Measurements from ENCODE around the gene GPR65.

Gene GPR65, protein sequence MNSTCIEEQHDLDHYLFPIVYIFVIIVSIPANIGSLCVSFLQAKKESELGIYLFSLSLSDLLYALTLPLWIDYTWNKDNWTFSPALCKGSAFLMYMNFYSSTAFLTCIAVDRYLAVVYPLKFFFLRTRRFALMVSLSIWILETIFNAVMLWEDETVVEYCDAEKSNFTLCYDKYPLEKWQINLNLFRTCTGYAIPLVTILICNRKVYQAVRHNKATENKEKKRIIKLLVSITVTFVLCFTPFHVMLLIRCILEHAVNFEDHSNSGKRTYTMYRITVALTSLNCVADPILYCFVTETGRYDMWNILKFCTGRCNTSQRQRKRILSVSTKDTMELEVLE

DNA sequence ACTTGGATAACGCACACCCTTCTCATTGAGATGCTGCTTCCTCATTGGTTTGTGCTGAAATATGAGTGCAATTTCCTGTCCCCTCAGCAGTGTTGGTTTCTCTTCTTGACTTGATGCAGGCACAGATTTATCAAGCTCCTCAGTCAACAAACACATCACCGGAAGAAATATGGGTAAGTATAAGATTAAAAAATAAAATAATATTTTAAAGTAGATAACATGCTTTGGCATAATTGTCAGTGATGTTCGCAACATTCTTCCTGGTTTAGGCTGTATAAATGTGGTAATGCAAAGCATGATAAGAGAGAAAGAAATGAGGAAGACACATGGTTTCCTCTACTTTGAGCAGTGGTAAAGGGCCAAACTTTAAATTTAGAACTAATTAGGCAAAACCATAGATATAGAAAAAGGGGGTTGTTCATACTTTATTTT is at the start of gene GPR65:
GPR65 (plus strand) TSS at position 86 of the 432 bp plus-strand sequence. CDS start 5,713 bp downstream, outside the sequence.
- no peak for DNase-seq (ENCODE audit: low read depth in 4 of 4, low spot score in 1 of 4)

DNA sequence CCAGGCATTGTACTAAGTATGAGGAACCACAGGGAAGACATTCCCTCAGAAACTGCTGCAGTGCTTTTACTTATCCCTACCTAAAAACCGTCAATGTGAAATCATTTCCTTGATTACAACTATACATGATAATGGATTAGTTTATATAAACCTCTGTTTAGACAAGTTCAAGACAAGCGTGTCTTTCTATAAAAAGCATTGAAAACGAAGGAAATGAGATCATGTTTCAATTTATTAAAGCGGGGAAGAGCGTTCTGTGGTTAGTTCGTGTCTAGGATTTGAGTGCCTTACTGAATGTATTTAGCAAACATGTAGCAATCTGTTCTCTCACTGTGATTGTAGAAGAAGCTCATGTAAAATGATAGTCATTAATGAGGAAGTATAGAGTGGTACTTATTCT is 49.4 kb upstream of the GPR65 start:
- DNase-seq (ENCODE audit: low read depth in 4 of 4, low spot score in 1 of 4): no peak

DNA sequence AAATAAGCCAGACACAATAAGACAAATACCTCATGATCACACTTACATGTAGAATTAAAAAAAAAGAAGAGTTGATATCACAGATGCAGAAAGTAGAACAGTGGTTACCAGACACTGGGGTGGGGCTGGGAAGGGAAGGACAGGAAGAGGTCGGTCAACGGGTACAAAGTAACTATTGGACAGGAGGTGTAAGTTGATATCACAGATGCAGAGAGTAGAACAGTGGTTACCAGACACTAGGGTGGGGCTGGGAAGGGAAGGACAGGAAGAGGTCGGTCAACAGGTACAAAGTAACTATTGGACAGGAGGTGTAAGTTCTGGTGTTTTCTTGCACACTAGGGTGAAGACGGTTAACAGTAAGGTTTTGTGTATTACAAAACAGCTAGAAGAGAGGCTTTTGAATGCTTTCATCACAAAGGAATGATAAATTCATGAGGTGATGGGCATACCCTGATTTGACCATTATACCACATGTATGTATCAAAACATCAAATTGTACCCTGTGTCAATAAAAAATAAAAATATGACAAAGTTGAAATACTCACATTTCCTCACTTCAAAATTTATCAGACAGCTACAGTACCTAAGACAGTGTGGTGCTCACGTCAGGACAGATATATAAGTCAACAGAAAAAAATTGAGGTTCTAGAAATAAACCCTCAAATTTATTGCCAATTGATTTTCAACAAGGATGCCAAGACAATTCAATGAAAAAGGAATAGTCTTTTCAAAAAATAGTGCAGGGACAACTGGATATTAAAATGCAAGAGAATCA is 44.7 kb upstream of the GPR65 start:
- no peak for DNase-seq (ENCODE audit: low read depth in 4 of 4, low spot score in 1 of 4)

DNA sequence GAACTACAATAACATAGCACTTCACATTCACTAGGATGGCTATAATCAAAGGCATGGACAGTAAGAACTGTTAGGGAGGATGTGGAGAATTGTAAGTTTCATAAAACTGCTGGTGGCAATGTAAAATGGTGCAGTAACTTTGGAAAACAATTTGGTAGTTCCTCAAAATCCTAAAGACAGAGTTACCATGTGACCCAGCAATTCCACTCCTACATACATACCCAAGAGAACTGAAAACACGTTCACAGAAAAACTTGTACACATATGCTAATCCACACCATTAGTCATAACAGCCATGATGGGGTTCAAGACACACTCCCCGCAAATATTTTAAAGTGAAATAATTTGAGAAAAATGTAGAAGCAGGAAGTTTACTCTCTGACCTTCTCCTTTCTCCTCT is 43.7 kb upstream of the GPR65 start:
- DNase-seq (ENCODE audit: low read depth in 4 of 4, low spot score in 1 of 4): no peak

DNA sequence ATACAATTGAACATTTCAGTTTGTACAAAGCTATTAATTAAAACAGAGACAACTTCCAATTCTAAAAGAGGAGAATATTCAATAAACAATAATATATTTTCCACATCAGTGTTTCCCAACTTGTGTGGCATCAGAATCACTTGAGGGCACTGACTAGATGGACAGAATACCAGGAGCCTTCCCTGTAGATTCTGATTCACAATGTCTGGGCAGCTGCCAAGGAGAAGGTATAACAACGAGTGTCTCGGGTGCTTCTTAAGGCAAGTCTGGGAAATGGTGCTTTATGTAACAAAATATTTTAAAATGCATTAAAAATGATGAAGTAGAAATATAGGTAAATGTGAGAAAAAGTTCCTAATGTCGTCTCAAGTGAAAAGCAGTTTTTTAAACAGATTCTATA is 38.1 kb upstream of the GPR65 start:
- DNase-seq (ENCODE audit: low read depth in 4 of 4, low spot score in 1 of 4): no peak

DNA sequence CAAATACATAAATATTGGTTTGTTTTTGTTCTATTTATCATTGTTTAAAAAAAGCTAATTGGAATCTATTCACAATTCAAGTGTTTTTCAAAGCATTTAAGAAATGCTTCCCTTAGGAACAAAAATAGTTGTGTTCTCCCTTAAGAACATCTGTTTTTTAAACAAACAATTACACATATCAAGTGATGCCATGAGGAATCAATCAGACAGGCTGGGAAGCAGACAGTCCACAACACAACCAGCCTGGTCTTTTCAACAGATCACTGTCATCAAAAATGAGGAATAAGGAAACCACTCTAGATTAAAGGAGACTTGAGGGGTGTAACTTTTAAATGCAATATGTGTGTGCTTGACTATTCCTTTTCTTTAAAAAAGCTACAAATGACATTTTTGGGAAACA is 37.4 kb upstream of the GPR65 start:
- DNase-seq (ENCODE audit: low read depth in 4 of 4, low spot score in 1 of 4): no peak

DNA sequence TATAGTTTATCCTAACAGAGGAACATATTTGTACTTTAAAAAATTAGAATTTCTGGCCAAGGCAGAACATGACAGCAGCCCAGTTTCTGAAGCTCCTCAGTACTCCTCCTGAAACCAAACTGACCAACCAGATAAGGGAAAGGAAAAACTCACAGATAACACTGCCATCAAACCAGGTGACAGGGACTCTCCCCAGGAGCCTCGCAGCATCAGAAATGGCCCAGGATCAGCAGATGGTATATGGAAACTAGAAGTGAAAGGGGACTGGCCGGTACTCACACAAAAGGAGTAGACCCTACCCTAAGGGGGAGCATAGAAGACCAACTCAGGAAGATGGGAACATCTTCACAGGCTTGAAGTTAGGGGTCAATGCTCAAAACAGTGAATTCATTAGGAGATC is 33.9 kb upstream of the GPR65 start:
- no peak for DNase-seq (ENCODE audit: low read depth in 4 of 4, low spot score in 1 of 4)

DNA sequence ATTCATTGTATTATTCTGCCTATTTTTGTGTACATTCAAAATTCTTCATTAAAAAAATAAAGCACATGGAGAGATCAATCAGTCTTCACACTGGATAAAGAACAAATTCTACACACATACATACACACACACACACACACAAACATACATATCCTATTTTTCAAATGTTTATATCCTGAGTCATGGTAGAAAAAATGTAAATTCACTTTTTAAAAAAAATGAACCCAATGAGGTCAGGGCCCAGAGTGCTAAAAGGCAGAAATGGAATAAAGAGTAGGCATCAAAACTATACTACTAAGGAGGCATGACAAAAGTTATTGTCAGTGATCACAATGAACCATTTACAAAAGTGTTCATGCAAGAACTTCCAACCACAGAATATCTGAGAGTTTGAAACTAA is 29.3 kb upstream of the GPR65 start:
- DNase-seq (ENCODE audit: low read depth in 4 of 4, low spot score in 1 of 4): no peak

DNA sequence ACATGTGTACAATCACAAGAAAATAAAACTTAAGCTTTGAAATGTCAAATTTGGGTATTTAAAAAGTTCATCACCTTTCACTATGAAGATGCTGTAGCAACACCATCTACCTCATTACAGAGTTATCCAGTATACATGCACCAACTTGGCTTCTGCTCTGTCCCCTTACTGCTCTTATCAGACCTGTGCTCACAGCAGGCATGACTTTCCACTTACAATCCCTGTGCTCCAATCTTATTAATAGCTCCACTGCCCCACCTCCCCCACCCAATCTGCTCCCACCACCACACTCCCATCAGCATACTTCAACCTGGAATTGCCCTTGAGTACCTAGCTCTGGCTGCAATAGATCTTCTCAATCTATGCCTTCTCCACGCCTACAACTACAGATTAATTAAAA is 25.2 kb upstream of the GPR65 start:
- DNase-seq (ENCODE audit: low read depth in 4 of 4, low spot score in 1 of 4): no peak

DNA sequence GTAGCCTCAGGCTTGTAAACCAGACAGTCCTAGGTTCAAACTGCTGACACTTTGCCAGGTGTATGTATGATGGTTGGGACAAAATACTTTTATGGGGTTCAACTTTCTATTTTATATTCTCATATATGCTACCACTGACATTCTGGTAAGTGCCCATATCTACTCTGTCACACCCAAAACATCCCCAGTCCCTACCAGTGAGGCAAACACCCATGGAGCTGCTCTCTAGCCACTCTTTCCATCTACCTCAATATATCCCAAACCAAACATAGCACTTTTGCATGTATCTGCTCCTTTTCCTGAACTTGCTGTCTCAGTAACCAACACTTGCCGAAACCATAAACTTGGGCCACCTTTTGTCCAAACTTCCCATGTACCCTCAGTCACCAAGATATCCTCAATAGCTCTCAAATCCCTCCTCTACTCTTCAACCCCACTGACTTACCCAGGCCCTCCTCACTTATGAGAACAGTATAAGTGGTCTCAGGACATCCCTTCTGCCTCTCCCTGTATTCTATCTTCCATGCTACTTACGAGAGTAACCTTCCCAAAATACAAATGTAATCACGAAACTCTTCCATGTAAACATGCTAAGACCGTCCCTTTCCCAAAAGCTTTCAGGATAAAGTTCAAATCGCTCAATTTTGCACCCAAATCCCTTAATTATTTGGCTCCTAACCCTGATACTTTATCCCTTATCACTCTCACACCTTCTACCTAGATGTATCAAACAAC is 15.5 kb upstream of the GPR65 start:
- no peak for DNase-seq (ENCODE audit: low read depth in 4 of 4, low spot score in 1 of 4)

DNA sequence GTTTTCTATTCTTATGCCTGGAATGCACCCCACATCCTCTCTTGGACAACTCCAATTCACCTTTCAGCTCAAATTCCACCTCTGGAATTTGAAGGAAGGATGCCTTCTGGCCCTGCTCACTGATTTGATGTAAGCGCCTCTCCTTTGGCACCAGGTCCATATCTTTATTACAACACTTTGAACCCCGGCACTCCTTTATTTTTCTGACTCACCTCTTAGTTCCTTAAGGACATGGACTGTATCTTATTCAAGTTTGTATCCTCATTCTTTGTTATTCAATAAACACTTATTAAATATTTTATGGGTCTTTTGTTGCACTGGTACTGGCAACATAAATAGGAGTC is 15.0 kb upstream of the GPR65 start:
- no peak for DNase-seq (ENCODE audit: low read depth in 4 of 4, low spot score in 1 of 4)

DNA sequence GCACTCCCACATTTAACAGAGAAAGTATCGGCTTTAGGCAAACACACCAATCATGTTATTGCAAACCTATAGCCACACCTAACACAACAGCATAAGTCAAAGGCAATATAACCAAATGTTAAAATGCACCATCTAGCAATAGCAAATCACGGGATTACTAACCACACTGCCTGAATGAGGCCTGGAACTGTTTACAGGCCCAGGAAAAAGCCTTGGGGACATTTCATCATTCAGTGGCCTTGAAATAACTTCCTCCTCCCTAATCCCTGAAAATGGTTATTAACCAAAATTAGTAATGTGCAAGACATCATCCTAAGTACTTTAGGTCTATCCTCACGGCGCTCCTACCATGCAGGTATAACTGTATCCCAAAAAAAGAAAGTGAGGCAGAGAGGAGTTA is 14.3 kb upstream of the GPR65 start:
- DNase-seq (ENCODE audit: low read depth in 4 of 4, low spot score in 1 of 4): no peak

DNA sequence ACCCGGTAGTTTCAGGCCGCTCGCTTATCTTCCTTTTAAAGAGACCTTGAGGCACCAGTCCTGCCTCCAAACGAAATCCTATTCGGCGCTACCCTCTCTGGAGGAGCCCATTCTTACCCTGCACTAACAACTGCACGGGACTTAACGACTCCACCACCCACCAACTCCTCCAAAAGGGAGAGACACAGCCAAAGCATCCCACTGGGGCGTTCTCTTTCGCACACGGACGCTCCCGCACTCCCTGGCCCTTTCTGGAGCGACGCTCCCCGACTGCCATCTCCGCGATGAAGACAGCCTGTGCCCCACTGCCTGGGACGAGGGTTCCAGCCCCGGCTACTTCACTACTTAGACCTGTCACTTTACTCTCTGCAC is 12.6 kb upstream of the GPR65 start:
- no peak for DNase-seq (ENCODE audit: low read depth in 4 of 4, low spot score in 1 of 4)

DNA sequence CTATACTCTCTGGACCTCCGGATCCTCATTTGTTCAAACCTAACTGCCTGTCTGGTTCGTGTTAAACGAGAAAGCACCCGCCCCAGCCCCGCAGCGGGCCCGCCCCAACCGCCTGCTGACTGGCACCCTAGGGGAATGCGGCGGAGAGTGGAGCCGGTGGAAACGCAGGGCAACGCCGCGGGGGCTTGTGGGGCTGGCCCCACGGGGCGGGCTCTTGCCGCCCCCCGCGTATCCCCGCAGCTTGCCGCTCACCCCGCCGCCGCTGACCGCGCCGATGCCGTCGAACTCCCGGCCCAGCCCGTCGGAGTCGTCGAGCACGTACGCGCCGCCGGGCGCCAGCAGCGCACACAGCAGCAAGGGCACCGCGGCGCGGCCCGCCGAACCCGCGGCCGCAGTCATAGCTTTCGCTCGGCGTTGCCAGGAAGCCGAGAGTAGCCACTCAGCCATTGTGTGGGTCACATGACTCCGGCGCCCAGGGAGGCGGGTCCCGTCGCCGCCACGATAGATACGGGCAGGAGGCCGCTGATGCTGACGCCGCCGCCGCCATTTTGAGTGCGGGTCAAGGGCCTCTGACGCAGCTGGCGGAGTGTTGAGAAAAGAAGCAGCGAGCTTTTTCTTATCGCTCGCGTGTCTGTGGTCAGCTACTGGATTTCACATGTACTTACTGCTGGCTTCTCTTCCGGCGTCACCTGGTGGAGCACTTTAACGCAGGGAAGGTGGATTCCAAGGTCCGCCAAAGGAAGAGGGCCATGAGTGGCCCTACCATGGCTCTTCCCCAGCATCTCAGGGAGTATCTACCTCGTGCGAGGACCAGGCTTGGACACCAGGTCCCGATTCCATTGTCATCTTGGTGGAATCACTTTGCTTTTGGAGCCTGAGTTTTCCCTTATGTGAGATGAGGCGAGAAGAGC is 12.0 kb upstream of the GPR65 start, which contains the start of gene GALC:
GALC (minus strand) TSS at position 465 of the 911 bp plus-strand sequence; CDS start at position 447, 18 bp downstream.
- DNase-seq (ENCODE audit: low read depth in 4 of 4, low spot score in 1 of 4): peak; percentile 81 to 90 (median 86)

DNA sequence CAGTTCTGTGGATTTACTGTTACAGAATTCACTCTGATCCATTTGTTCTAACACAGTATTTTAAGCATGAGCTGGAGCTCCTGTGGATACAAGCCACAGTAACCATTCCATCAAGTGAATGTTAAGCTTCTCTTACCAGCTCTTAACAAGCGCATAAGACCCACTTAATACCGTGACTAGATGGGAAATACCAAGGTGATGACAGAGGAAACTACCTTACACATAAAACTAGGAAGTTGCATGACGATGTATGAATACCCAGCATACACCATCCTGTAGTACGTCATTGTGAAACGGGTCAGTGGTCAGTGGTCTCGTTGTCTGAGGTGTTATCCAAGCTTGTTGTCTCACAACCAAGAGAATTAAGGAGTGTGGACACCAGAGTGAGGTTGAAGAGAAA is 10.0 kb upstream of the GPR65 start:
- DNase-seq (ENCODE audit: low read depth in 4 of 4, low spot score in 1 of 4): no peak

DNA sequence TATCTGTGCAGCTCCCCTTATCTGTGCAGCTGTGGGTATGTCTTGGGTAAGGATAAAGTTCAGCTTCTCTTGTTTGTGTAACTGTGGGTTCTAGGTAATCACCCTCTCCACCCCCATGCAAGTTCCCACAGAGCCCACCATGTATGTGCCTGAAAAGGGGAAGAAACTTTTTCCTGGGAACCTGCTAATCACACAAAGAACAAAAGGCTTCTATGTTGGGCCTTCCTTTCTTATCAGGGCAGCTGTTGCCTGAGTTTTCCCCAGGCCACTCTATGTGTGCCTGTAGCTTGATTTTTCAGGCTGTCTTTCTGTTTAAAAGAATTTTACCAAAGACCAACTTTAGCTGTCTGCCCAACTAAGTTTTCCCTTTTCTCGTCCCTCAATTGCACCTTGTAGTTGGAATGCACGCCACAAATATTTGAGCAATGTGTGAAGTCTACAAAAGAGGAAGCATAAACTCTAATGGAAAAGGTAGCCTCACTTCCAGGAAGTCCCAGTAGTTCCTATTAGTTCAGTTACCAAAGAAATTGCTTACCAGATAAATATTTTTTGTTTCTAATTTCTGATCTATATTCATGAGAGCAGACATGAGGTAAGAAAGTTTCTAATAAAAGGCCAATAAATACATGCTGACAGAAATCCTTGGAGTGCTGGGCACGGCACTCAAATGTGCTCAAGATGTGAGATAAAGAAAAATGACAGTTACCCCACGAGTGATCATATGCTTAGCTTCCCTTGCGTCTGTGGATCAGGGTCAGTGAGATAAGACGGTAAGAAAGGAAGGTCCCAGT is 9.2 kb upstream of the GPR65 start:
- no peak for DNase-seq (ENCODE audit: low read depth in 4 of 4, low spot score in 1 of 4)

DNA sequence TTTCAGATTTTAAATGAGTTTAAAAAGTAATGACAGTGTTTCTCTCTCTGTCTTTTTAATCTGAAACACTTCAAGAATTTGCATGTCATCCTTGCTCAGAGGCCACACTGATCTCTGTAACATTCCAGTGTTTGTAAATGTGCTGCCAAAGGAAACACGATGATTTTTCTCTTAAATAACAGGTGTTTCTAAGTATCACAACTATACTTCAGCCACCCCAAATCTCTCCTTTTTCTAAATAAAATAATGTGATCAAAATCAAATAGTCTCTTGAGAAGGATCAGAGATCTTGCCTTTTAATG is 8.7 kb upstream of the GPR65 start:
- DNase-seq (ENCODE audit: low read depth in 4 of 4, low spot score in 1 of 4): no peak

DNA sequence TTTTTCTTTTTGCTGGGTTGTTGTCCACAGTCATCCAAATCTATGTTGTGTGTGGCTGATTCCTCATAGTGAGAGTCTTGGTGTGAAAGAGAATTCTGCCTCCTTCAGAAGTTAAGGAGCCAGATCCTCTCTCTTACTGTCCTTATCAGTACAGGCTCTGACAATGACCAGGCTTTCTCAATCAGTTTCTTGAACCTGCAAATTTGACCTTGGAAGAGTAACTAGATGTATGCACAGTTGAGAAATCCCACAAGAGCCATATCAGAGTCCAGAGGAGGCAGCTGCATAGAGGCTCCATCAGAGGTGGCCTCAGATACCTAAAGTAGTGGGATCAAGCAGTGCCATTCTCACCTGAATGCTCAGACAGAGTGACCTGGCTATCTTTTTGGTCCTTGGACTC is 6.5 kb upstream of the GPR65 start:
- DNase-seq (ENCODE audit: low read depth in 4 of 4, low spot score in 1 of 4): no peak

DNA sequence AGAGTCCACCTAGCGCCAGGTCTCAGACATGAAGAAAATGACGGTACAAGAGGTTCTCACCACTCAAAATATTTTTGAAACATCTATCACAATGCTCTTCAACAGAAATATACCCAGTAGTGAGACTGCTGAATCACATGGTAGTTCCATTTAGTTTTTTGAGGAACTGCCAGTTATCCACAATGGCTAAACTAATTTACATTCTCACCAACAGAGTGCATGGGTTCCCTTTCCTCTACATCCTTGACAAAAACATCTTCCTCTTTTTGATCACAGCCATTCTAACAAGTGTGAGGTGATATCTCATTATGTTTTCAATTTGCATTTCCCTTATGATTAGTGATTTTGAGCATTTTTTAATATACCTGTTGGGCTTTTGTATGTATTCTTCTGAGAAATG is 5.7 kb upstream of the GPR65 start:
- no peak for DNase-seq (ENCODE audit: low read depth in 4 of 4, low spot score in 1 of 4)

DNA sequence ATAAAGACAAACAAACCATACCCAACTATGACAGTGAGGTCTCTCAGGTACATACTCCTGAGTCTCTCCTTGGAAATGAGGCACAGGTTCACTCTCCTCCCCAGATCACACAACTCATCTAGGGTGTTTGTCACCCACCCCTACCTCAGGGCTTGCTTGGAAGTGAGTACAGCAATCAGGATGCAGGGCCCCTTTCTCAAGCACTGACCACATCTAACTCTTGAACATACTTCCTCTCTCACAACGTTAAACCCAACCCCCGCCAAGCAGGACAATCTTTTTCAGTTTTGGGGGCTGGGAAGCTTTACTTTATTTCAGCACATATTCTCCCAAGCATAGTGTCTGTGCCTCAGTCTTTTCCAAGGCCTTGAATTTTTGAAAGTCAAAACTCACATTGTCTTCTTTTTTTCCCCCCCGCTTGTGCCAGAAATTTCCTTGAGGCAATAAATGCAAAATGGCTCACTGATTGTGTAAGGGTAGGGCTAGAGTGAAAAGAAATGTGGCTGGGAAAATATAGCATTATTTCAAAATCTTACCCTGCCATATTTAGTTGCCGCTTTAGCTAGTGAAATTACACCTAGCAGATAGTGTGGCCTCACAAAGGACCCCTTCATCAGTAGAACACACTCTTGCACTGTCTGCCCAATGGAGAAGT is 2.4 kb upstream of the GPR65 start:
- no peak for DNase-seq (ENCODE audit: low read depth in 4 of 4, low spot score in 1 of 4)
